NT2/D1 (cell line): ENCODE results near the gene PHF2.

Experiments used
- SUZ12 ChIP-seq: IDR thresholded peaks from 2 replicates; pipeline ENCODE4 v1.6.1; 2011; ENCODE audit not compliant: insufficient read length, insufficient read depth; ENCODE audit errors: extremely low read depth
- ZNF274 ChIP-seq: IDR thresholded peaks from 2 replicates; pipeline ENCODE4 v1.6.1; 2011; ENCODE audit warnings: mild to moderate bottlenecking, low read depth, low read length

- TF ChIP-seq ZNF274 = no peak
- TF ChIP-seq SUZ12 = no peak
These were observed 2.9 kb upstream of the PHF2 start for GRCh38 chr9:93573516-93573828.
